T-helper 9 cell (primary cell): Measurements from ENCODE around the gene MTR.
"Not testable (repeated sequence)": the region's sequence is repeated elsewhere in the genome, so short reads cannot be mapped to it uniquely, and the experiment has no call there.

Source experiments
- DNase-seq: peaks from one replicate; pipeline ENCODE4 v3.0.0-alpha.2; 2020

MTR gene

DNA sequence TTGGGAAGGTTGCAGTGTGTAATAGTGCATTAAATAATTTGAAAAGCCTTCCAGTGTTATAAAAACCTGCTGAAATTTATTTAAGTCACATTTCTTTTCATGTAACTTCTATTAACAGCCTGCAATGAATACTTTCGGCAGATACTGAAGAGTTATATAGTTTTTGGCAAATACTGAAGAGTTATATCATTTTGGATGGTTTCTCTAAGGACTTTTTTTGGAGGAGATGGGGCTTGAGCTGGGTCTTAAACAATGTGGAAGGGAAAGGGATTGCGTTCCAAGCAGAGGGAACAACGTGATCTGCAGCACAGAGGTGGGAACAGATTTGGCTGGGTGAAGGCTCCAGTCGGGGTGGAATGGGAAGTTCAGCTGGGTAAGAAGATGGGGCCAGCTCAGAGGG, 39.8 kb downstream of the MTR start:
- DNase-seq = no peak

DNA sequence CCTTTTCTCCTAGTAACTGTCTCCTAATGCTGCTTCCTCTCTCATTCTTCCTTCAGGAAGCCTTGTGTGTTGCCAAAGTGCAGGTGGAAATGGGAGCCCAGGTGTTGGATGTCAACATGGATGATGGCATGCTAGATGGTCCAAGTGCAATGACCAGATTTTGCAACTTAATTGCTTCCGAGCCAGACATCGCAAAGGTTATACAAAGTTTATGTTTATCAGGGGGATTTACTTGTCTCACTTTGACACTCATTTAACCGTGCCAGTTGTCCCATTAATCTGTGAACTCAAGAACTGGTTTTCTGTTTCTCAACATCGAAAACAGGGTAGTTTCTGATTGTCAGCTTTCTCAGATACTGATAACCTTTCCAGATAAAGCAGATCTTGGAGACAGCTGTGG, 40.4 kb downstream of the MTR start:
- no peak for DNase-seq

GRCh38 chr1:236836157-236836556, 41.1 kb downstream of the MTR start:
- no peak for DNase-seq

DNA sequence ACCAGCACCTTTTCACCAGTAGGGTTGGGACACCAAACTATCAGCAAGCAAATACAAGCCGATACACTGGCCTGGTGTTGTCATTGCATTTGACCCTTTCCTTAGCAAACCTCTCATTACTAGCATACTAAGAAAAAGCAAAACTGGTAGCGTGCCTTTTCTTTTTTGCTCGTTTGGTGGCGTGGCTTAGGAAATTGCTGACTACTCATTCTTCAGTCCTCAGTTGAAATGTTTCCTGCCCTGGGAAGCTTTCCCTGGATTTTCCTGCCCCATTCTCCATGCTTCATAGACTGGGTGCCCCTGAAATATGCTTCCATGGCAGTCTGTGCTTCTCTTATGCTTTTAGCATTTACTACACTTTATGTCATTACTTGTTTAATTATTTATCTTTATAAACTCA, 42.0 kb downstream of the MTR start:
- DNase-seq = no peak

- no peak for DNase-seq
These were observed 42.8 kb downstream of the MTR start for GRCh38 chr1:236837897-236838296.

GRCh38 chr1:236841341-236841740, 46.2 kb downstream of the MTR start:
- no peak for DNase-seq

DNA sequence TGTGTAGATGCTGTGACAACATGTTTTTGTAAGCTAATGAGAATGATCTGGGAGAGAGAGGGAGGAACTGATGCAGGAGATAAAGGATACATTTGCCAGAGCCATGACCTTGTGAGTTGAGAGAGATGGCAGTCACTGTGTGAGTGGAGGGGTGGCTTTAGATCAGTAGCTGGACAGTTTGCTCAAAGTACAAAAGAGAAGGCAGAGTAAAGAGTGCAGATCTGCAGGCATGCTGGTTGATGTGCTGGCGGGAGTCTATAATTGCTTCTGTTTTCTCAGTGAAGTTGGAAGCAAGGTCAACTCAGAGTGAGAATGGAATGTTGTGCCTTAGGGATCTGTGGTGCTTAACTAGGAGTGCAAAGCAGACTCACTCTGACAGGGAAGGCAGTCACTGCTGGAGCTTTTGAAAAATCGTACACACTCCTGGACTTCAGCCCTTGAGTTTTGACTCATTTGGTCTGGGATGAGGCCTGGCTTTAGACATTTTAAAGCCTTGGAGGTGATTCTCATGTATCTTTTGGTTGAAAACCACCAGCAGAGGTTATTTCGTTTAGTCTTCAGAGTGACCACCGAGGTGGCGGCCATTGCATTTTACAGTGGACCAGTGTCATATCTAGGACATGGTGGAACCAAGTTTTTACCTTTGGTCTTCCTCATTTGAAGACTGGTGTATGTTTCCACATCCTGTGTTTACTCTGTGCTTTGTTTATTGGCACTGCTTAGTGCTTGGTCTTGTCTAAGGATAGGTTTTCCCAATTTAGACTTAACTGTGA, 49.6 kb downstream of the MTR start:
- DNase-seq = no peak

DNA sequence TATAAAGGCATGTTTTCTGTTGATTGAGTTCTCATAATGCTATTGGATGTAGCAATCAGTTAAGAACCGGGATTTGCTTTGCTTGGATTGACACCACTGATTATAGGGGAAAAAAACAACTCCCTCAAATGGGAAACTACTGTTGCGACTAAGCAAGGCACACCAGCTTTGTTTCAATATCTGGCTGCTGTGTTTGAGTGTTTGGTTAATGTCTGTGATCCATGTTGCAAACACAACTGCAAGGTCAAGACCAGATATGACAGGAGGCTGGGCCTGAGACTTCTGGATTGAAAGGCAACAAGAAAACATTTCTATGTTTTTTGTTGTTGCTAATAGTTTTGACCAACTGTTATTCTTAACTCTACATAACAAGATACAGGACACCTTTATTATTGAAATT, 50.7 kb downstream of the MTR start:
- no peak for DNase-seq

DNA sequence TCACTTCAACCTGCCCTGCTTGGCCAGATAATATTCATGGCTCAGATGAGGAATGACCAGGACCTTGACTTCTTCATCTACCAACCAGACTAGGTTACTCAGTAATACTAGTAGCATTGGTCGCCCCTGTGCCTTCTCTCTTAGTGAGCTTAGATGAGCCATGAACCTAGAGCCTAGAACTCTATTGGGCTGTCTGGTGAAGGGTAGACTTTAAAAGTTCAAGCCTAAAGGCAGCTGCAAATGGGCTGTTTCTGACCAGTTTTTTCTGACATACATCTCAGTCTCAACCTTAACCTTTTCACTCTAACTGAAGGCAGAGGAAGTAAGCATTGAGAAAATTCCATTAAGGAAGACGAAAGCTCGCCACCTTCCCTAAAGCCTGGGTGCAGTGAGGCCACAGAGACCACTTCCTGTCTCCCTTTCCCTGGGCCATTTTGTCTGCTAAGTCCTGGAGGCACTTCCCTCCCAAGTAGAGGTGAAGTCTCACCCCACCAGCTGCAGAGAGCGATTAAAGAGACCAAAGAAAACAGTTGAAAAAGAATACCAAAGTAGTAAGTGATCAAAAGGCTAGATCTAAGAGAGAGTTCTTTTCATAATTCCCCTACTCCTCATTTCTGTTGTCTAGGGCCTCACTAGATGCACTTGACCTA, 53.3 kb downstream of the MTR start:
- DNase-seq = no peak

- no peak for DNase-seq
These were observed 55.2 kb downstream of the MTR start for GRCh38 chr1:236850077-236850979.

GRCh38 chr1:236851871-236852270, 56.8 kb downstream of the MTR start:
- no peak for DNase-seq

- no peak for DNase-seq
These were observed 59.0 kb downstream of the MTR start for GRCh38 chr1:236853921-236854604.

DNA sequence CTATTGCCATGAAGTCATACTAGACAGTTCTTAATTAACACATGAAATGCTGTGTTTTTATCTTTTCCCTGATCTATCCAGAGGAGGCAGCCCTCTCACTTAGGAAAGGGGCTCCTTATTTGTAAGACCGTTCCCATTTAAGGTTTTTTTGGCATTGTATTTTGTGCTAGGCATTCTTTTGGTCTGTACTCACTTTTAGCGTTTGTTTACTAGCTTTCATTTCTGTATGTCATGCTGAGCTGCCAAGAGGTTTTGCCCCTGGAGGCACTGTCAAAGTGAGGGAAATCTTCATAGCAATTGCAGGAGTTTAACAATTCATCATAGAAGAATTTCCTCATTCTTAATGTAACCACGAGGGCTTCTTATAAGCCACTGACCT, 59.5 kb downstream of the MTR start:
- DNase-seq = no peak

DNA sequence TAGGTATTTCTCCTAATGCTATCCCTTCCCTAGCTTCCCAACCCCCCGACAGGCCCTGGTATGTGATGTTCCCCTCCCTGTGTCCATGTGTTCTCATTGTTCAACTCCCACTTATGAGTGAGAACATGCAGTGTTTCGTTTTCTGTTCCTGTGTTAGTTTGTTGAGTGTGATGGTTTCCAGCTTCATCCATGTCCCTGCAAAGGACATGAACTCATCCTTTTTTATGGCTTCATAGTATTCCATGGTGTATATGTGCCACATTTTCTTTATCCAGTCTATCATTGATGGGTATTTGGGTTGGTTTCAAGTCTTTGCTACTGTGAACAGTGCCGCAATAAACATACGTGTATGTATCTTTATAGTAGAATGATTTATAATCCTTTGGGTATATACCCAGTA, 61.6 kb downstream of the MTR start:
- not testable (repeated sequence) for DNase-seq

DNA sequence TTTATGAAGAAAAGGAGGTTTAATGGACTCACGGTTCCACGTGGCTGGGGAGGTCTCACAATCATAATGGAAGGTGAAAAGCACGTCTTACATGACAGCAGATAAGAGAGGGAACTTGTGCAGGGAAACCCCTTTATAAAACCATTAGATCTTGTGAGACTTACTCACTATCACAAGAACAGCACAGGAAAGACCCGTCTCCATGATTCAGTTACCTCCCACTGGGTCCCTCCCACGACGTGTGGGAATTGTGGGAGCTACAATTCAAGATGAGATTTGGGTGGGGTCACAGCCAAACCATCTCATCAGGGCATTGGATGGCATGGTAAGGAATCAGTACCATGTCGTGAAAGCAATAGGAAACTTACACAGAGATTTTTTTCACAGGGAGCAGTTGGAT, 63.1 kb downstream of the MTR start:
- DNase-seq = no peak

- DNase-seq = no peak
These were observed 65.0 kb downstream of the MTR start for GRCh38 chr1:236860101-236860500.

- no peak for DNase-seq
These were observed 65.6 kb downstream of the MTR start for GRCh38 chr1:236860674-236861073.

GRCh38 chr1:236861560-236862218, 66.6 kb downstream of the MTR start:
- no peak for DNase-seq

GRCh38 chr1:236862219-236862591, 67.1 kb downstream of the MTR start:
- DNase-seq = no peak

DNA sequence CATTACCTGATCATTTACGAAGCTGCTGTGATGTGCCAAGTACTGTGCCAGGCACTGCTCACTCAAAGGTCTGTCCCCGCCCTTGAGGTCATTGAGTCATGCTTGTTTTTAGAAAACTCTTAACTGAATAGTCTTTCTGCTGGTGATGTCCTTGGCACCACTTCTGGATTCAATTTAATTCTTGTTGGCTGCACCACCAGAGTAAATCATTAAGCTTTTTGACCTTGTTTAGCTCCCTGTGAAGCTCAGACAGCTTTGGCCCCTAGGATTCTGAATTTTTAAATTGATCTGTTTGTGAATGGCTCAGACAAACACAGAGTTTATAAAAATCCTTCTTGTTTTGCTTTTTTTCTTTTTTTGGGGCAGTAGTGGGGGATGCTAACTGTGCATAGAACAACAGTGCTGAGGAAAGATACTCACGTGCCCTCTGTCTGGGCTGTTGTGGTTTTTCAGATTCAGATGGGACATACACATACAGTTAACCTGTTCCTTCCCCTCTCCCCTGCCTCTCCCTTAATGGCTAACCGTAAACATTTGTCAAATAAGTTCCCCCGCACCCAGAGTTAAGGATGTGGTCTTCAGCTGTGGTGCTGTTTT, 67.6 kb downstream of the MTR start:
- no peak for DNase-seq

DNA sequence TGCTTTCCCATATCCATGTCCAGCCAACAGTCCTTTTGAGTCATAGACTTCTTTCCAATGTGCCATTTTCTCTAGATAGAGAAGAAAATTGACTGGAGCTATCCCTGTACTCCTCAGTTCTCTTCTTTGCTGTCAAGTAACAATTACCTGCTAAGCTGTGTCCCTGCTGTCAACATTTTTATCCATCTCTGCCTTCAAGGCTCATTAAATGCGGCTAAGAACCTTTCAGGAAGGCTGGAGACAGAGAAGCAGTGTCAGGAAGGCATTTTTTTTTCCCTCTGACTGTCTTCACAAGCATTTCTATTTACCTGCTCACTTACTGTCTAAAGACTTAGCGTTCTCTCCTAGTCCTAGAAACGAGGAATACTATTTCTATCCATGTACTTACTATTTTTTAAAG, 69.1 kb downstream of the MTR start:
- no peak for DNase-seq
